GM13977 (cell line): ENCODE measurements around the gene FBXO40.

Source experiments
- DNase-seq: peaks from one replicate; pipeline ENCODE4 v3.0.0; 2012; ENCODE audit warnings: low spot score
- in situ Hi-C: fragments of 300-500 bp; cut with MboI; formaldehyde crosslinking; loops from one replicate; pipeline ENCODE4 v1.12.0; 2022; ENCODE audit warnings: low sequenced_read_pairs, low pct_unique_long_range_greater_than_20kb, mixed read lengths, inconsistent platforms; ENCODE audit not compliant: unreplicated experiment
- TF ChIP-seq, protein P1 (sequence below): IDR thresholded peaks from 2 replicates; pipeline ENCODE4 v1.5.1; 2012; ENCODE audit warnings: mild to moderate bottlenecking, control low read depth; ENCODE audit not compliant: insufficient read depth; ENCODE audit errors: extremely low read depth, missing control alignments

The FBXO40 gene

DNA sequence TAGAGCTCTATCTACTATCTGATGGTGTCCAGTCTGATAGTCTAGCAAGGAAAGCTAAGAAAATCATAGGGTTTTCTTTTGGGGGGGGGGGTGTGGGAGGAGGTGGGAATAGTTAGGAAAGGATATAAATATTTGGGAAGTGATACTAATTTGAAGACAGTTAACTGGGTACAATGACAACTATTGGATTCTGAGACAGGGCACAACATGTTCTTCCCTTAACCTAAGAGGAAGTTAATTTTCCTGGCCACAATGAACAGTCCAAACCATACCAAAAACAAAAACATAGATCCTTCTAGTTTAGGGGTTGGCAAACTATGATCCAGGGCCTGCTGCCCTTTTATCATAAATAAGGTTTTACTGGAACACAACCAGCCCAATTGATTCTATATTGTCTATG is 77.5 kb downstream of the FBXO40 start:
- DNase-seq = no peak
- in situ Hi-C loops = no loop called here
- TF ChIP-seq, protein P1, sequence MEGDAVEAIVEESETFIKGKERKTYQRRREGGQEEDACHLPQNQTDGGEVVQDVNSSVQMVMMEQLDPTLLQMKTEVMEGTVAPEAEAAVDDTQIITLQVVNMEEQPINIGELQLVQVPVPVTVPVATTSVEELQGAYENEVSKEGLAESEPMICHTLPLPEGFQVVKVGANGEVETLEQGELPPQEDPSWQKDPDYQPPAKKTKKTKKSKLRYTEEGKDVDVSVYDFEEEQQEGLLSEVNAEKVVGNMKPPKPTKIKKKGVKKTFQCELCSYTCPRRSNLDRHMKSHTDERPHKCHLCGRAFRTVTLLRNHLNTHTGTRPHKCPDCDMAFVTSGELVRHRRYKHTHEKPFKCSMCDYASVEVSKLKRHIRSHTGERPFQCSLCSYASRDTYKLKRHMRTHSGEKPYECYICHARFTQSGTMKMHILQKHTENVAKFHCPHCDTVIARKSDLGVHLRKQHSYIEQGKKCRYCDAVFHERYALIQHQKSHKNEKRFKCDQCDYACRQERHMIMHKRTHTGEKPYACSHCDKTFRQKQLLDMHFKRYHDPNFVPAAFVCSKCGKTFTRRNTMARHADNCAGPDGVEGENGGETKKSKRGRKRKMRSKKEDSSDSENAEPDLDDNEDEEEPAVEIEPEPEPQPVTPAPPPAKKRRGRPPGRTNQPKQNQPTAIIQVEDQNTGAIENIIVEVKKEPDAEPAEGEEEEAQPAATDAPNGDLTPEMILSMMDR = no peak

DNA sequence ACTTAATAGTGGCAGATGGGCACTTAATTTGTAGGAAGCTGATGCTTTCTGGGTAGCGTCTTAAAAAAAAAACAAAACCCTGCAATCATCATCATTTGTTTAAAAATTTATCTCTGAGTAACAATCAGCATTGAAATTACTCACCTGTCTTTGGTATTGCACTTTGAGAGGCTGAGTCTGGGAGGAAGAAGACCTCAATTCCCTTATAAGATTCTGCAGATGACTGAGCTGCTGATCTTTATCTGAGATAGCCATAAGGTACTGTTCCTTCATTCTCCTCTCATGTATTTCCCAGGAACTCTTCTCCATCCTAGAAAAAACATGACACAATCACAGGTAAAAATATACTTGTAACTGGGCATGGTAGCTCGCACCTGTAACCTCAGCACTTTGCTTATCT is 84.0 kb downstream of the FBXO40 start:
- DNase-seq = no peak
- TF ChIP-seq, protein P1 = no peak
- in situ Hi-C loops = no loop called here
